ENCODE data around the gene EEF1AKMT2. TPM values are rescaled to one million over a fixed set of nuclear protein-coding genes. Genes with fewer than 3 reads are reported as not detected.
A peak's percentile ranks its signal among the peaks of the same experiment; 100 is the strongest.

Gene EEF1AKMT2
- total and polyA plus RNA-seq, 9 donors, result 11.9 to 25.8 (median 20.5) TPM

DNA sequence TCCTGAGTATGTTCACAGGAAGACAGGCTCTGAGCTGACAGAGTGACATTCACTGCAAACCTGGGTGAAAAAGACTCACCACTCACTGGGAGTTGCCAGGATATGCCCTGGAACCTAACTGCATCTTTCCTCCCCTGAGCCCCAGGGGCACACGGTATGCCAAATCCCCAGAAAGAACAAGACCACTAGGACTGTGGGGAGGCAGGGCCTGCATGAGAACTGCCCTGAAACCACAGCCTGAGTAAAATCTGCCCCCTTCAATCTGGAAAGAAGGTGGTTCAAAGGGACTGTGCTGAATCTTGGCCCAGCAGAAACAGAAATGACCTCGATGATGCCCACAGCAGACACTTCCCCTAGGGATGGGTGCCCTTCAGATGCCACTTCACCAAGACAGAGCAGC lies 54.0 kb downstream of the EEF1AKMT2 start:
- no peak for DNase-seq
- no peaks in the 10 kb centered on the region for H3K9me3 ChIP-seq
- peak overlapping the region; percentile 58 to 78 for H3K27ac ChIP-seq
- no peaks in the 10 kb centered on the region for H3K27me3 ChIP-seq
- TF ChIP-seq CTCF (IDR thresholded peaks at IDR 0.05) (no peak), EP300 (IDR thresholded peaks at IDR 0.05) (no peak), POLR2A (IDR thresholded peaks at IDR 0.05) (no peak)
- no peak overlapping the region for H3K4me3 ChIP-seq
- intact Hi-C loops (cut with DNase I), result loop anchor here in 2 of 4 donors (5.0 kb wide), 2 partner anchors 35 to 90 kb away; no protein-coding TSS in a partner anchor
- peaks cover 70% of the 10 kb centered on the region for H3K4me1 ChIP-seq (ENCODE audit: insufficient read depth)
- no peaks in the 10 kb centered on the region for H3K36me3 ChIP-seq
- WGBS, 3 donors, result 42 to 53% (median 43%) methylated on average over 2 of the region's 2 CpGs

GRCh38 chr10:124737221-124737620 lies 54.5 kb downstream of the EEF1AKMT2 start:
- no peak overlapping the region for H3K4me3 ChIP-seq
- H3K4me1 ChIP-seq (ENCODE audit: insufficient read depth), result peaks cover 72% of the 10 kb centered on the region
- DNase-seq, result no peak
- WGBS, 3 donors, result 46 to 53% (median 49%) methylated on average over 7 of the region's 7 CpGs
- no peaks in the 10 kb centered on the region for H3K27me3 ChIP-seq
- peak overlapping the region in 1 of 2 donors; percentile 78 for H3K27ac ChIP-seq
- no peaks in the 10 kb centered on the region for H3K36me3 ChIP-seq
- TF ChIP-seq POLR2A (IDR thresholded peaks at IDR 0.05) (no peak), CTCF (IDR thresholded peaks at IDR 0.05) (no peak), EP300 (IDR thresholded peaks at IDR 0.05) (no peak)
- H3K9me3 ChIP-seq, result no peaks in the 10 kb centered on the region
- intact Hi-C loops (cut with DNase I), result loop anchor here in 2 of 4 donors (5.0 kb wide), 2 partner anchors 35 to 90 kb away; no protein-coding TSS in a partner anchor

GRCh38 chr10:124736491-124737136 lies 55.1 kb downstream of the EEF1AKMT2 start:
- WGBS, 3 donors, result 5 to 17% (median 8%) methylated on average over 10 to 11 of the region's 11 CpGs
- no peaks in the 10 kb centered on the region for H3K36me3 ChIP-seq
- H3K27ac ChIP-seq, result peak overlapping the region in 1 of 2 donors; percentile 78
- no peak overlapping the region for H3K4me3 ChIP-seq
- TF ChIP-seq EP300 (IDR thresholded peaks at IDR 0.05), result no peak
- no peak for TF ChIP-seq CTCF (IDR thresholded peaks at IDR 0.05)
- no peak for TF ChIP-seq POLR2A (IDR thresholded peaks at IDR 0.05)
- intact Hi-C loops (cut with DNase I), result loop anchor here in 2 of 4 donors (5.0 kb wide), 2 partner anchors 34 to 89 kb away; no protein-coding TSS in a partner anchor
- peak; percentile 88 to 95 (median 92) for DNase-seq
- H3K27me3 ChIP-seq, result no peaks in the 10 kb centered on the region
- no peaks in the 10 kb centered on the region for H3K9me3 ChIP-seq
- peaks cover 77% of the 10 kb centered on the region for H3K4me1 ChIP-seq (ENCODE audit: insufficient read depth)

- H3K27me3 ChIP-seq, result no peaks in the 10 kb centered on the region
- no peaks in the 10 kb centered on the region for H3K9me3 ChIP-seq
- WGBS, 3 donors, result 71 to 76% (median 73%) methylated on average over 15 of the region's 15 CpGs
- H3K27ac ChIP-seq, result peak overlapping the region; percentile 24 to 78
- H3K4me1 ChIP-seq (ENCODE audit: insufficient read depth), result peaks cover 73% of the 10 kb centered on the region
- TF ChIP-seq POLR2A (IDR thresholded peaks at IDR 0.05) (no peak), EP300 (IDR thresholded peaks at IDR 0.05) (no peak), CTCF (IDR thresholded peaks at IDR 0.05) (no peak)
- intact Hi-C loops (cut with DNase I), result loop anchor here in 2 of 4 donors (5.0 kb wide), 2 partner anchors 33 to 88 kb away; no protein-coding TSS in a partner anchor
- H3K36me3 ChIP-seq, result no peaks in the 10 kb centered on the region
- peak in 1 of 5 donors; percentile 37 for DNase-seq
- peak overlapping the region; percentile 5 for H3K4me3 ChIP-seq
Measured at GRCh38 chr10:124735491-124736286, 56.0 kb downstream of the EEF1AKMT2 start.
